ENCODE measurements around the gene ANKRD26.

Gene ANKRD26

GRCh38 chr10:27020243-27020642, 80.1 kb downstream of the ANKRD26 start:
- DNase-seq (ENCODE audit: low read depth in 2 of 2) = no peak

GRCh38 chr10:27019827-27020226, 80.5 kb downstream of the ANKRD26 start:
- DNase-seq (ENCODE audit: low read depth in 2 of 2) = no peak

- DNase-seq (ENCODE audit: low read depth in 2 of 2) = no peak
Measured at GRCh38 chr10:26997610-26998009, 102.7 kb downstream of the ANKRD26 start.

- no peak for DNase-seq (ENCODE audit: low read depth in 2 of 2)
Measured at GRCh38 chr10:26994743-26995142, 105.6 kb downstream of the ANKRD26 start.

- no peak for DNase-seq (ENCODE audit: low read depth in 2 of 2)
Measured at GRCh38 chr10:26987851-26988250, 112.4 kb downstream of the ANKRD26 start.

- DNase-seq (ENCODE audit: low read depth in 2 of 2) = no peak
Measured at GRCh38 chr10:26983156-26983555, 117.1 kb downstream of the ANKRD26 start.

- no peak for DNase-seq (ENCODE audit: low read depth in 2 of 2)
Measured at GRCh38 chr10:26982058-26982457, 118.2 kb downstream of the ANKRD26 start.

GRCh38 chr10:26981232-26981824, 119.0 kb downstream of the ANKRD26 start:
- DNase-seq (ENCODE audit: low read depth in 2 of 2) = no peak

GRCh38 chr10:26978519-26978918, 121.8 kb downstream of the ANKRD26 start:
- DNase-seq (ENCODE audit: low read depth in 2 of 2) = no peak

- DNase-seq (ENCODE audit: low read depth in 2 of 2) = no peak
Measured at GRCh38 chr10:26977635-26978034, 122.7 kb downstream of the ANKRD26 start.

GRCh38 chr10:26970667-26971066, 129.6 kb downstream of the ANKRD26 start:
- DNase-seq (ENCODE audit: low read depth in 2 of 2) = no peak

GRCh38 chr10:26969145-26969926, 131.0 kb downstream of the ANKRD26 start:
- no peak for DNase-seq (ENCODE audit: low read depth in 2 of 2)

- DNase-seq (ENCODE audit: low read depth in 2 of 2) = no peak
Measured at GRCh38 chr10:26962835-26963234, 137.5 kb downstream of the ANKRD26 start.

- DNase-seq (ENCODE audit: low read depth in 2 of 2) = no peak
Measured at GRCh38 chr10:26960308-26960707, 140.0 kb downstream of the ANKRD26 start.

GRCh38 chr10:26959841-26960240, 140.5 kb downstream of the ANKRD26 start:
- no peak for DNase-seq (ENCODE audit: low read depth in 2 of 2)
